T follicular helper cell (primary cell): ENCODE measurements around the gene RXFP2.

Experiments used
- DNase-seq: peaks from one replicate; pipeline ENCODE4 v3.0.0-alpha.2; 2020; ENCODE audit warnings: low read depth

The RXFP2 gene

GRCh38 chr13:31767175-31767900 is 28.0 kb downstream of the RXFP2 start:
- no peak for DNase-seq

GRCh38 chr13:31768351-31768750 is 29.0 kb downstream of the RXFP2 start:
- no peak for DNase-seq

DNA sequence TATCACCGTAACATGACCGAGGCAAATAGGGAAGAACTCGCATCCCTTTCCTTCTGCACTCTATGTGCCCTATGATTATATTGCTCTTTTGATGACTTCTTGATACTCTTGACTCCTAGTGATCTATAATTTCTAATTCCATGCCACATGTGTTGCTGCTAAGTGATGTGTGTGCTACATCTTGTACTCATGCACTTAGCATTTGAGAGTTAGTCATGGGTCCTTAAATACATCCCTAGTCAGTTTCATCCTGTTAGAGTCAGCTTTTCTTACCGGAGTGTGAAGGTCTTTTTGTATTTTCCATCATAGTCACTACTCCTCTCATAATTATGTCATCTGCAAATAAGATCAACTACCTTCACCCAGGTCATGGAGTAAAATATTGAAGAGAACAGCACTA is 30.2 kb downstream of the RXFP2 start:
- DNase-seq: no peak

DNA sequence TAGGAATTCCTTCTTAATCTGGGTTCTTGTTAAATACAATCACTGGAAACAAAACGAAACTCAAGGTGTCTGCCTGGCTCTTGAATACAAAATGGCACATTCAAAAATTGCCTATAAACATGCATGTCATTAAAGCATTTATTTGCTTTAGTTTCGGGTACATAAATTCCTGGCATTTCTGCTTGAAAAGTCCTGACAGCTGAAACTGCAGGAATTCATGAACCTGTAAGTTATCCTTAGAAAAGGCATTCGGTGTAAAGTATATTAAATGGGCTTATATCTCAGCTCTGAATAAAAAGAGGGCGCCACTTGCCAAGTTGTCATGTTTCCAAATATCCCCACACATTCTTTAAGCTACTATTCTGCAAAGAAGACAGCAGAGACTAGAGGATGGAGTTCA is 32.9 kb downstream of the RXFP2 start:
- DNase-seq: no peak

DNA sequence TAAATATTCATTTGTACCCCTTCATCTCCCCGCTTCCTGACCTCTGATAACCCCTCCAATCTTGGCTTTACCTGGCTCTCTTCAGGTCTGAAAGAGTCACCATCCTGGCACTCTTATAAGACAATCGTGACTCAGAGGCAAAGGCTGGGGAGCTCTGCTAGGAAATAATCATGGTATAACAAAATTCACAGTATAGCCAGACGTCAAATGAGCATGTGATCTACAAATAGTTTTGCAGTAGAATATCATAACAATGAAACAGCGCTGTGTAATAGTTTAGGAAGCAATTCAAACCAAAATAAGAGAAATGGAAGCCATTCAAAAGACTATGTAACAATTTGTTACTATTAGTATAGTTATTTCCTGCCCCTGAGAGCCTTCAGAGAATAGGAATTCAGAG is 34.2 kb downstream of the RXFP2 start:
- no peak for DNase-seq

GRCh38 chr13:31774186-31774750 is 34.9 kb downstream of the RXFP2 start:
- no peak for DNase-seq

DNA sequence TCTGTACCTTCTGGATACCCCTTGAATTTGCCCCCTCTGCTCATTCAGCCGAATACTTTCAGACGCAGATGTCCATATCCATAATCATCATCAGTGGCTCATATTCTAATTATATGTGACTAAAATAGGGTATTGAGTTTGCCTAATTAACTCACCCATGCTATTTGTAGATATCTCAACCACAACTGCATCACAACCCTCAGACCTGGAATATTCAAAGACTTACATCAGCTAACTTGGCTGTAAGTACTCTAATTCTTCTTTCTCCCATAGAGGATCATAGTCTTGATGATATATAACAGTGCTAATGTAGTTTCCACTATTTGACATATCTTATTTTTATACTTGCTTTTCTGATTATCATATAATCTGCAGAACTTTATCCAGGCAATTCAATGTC is 35.8 kb downstream of the RXFP2 start:
- DNase-seq: no peak

GRCh38 chr13:31775686-31776085 is 36.4 kb downstream of the RXFP2 start:
- DNase-seq: no peak

- DNase-seq: no peak
Measured at GRCh38 chr13:31781064-31781463, 41.7 kb downstream of the RXFP2 start.

DNA sequence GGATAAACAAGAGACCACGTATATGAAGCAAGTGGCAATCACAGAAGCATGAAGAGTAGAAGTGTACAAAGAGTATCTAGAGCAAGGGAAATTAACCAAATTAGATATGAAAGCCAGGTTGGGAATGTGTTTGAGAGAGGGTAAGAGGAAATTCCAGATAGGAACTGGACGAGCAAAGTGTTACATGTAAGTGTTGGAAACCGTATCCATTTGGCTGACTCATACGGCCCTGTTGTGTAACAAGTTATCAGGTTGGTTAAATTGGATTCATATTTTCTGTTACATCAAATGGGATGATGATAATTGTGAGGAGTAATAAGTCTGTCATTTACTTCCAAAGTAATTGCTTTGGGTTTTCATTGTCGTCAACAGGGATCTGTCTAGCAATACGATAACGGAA is 46.7 kb downstream of the RXFP2 start:
- DNase-seq: no peak

- no peak for DNase-seq
Measured at GRCh38 chr13:31790992-31791391, 51.7 kb downstream of the RXFP2 start.

- no peak for DNase-seq
Measured at GRCh38 chr13:31793246-31793645, 53.9 kb downstream of the RXFP2 start.

DNA sequence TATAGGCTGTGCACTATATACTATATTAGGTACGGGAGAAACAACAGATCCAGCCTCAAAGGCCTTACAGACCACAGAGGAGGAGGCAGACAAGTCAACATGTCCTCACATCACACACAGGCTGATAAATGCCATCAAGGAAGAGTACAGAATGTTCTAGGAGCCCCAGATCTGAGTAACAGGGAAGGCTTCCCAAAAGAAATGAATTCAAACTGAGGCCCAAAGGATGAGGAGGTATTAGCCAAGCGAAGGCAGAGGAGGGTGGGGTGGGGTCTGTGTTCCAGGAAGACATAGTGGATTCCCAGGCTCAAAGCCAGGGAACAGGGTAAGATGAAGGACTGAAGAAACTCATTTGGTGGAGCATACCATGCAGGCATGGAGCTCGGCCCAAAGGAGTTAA is 55.1 kb downstream of the RXFP2 start:
- DNase-seq: no peak

DNA sequence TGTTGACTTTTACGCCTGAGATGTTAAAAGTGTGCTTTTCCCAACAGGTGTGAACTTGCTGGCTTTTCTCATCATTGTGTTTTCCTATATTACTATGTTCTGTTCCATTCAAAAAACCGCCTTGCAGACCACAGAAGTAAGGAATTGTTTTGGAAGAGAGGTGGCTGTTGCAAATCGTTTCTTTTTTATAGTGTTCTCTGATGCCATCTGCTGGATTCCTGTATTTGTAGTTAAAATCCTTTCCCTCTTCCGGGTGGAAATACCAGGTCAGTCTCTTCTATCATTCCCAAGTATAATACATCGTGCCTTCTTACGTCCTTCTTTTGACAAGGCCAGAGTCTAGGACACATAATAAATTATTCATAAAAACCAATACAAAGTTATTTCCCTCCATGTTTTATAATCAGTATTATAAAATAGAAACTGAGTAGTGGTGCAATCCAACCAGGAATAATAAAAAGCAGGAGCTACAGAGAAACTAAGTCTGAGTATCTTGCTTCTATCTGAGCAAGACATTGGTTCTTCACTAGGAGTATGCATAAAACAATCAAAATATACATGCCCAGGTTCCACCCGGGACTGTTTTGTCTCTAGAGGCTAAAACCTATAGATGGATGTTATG is 57.9 kb downstream of the RXFP2 start:
- DNase-seq: no peak

GRCh38 chr13:31798189-31798588 is 58.9 kb downstream of the RXFP2 start:
- DNase-seq: no peak

DNA sequence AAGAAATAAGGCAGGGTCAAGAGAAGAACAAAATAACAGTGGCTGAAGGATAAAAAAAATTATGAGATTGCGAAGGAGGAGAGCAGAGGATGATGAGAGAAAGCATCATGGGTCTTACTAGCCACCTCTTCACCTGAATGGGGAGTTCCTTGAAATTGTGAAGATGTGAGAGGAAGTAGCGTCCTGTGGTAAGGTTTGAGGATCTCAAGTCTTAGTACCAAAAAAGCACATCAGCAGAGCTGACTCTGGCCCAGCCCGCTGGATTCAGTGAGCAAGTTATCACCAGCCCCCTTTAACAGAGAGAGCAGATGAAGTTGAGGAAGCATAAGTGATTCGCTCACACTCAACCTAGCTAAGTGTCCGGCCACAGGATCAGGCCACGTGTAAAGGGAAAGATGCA is 61.8 kb downstream of the RXFP2 start:
- no peak for DNase-seq

DNA sequence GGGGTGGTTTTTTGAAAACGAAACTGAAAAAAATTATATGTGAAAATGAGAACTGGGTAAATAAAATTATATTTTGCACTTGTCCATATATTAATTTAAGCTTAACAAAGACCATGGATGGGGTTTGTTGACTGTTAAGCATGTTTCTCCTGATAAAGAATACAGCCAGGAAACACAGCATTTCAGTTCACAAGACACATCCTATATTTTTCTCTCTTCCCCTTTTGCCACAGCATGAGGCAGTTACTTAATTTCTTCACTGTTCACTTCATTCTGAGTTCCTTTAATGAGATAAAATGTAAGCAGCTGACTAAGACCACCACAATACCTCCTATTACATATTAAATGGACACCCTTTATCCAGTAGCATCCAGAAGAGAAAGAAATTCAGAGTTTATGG is 64.0 kb downstream of the RXFP2 start:
- DNase-seq: no peak

DNA sequence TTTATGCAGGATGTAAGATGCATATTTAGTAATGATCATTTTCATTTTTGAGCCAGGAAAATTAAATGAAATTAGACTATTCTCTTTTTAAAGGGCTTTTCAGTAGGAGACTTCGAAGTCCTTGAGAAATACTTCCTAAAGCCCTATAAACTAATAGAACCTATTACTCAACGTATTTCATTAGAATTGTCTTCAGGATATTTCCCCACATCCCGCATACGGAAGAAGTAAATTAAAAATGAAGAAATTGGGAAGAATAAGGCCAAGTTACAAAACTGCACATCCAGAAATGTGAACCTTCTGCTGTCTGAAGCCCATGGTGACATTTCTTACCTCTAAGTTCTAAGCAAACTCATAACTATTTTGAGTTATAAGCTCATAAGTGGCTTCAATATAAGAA is 66.5 kb downstream of the RXFP2 start:
- no peak for DNase-seq

GRCh38 chr13:31807090-31807541 is 67.8 kb downstream of the RXFP2 start:
- DNase-seq: no peak

- no peak for DNase-seq
Measured at GRCh38 chr13:31814536-31814935, 75.2 kb downstream of the RXFP2 start.

DNA sequence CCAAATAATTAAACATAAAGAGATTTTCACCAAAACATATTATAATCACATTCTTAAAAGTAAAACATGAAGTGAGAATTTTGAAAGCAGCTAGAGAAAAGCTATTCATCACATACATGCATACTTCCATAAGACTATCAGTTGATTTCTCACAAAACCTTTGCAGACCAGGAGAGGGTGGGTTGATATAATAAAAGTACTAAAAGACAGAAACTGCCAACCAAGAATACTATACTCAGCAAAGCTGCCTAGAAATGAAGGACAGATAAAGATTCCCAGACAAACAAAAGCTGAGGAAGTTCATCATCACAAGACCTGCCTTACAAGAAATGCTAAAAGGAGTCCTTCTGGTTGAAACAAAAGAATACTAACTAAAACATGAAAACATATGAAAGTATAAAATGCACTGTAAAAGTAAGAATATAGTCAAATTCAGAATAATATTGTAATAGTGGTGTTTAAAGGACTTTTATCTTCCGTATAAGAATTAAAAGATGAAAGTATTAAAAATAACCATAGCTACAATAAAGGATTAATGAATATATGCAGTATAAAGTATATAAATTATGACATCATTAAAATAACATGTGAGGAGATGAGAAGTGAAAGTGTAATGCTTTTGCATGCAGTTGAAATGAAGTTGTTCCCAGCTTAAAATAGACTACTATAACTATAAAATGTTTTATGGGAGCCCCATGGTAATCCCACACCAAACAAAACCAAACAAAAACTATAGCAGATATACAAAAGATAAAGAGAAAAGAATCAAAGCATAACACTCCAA is 76.2 kb downstream of the RXFP2 start:
- DNase-seq: no peak

- no peak for DNase-seq
Measured at GRCh38 chr13:31818236-31818635, 78.9 kb downstream of the RXFP2 start.
